GM13977 (cell line): ENCODE results near the gene AQP5.

Experiments
- DNase-seq: peaks from one replicate; pipeline ENCODE4 v3.0.0; 2012; ENCODE audit warnings: low spot score
- in situ Hi-C: fragments of 300-500 bp; cut with MboI; formaldehyde crosslinking; loops from one replicate; pipeline ENCODE4 v1.12.0; 2022; ENCODE audit warnings: low sequenced_read_pairs, low pct_unique_long_range_greater_than_20kb, mixed read lengths, inconsistent platforms; ENCODE audit not compliant: unreplicated experiment
- TF ChIP-seq, protein P1 (sequence below): IDR thresholded peaks from 2 replicates; pipeline ENCODE4 v1.5.1; 2012; ENCODE audit warnings: mild to moderate bottlenecking, control low read depth; ENCODE audit not compliant: insufficient read depth; ENCODE audit errors: extremely low read depth, missing control alignments

The AQP5 gene

DNA sequence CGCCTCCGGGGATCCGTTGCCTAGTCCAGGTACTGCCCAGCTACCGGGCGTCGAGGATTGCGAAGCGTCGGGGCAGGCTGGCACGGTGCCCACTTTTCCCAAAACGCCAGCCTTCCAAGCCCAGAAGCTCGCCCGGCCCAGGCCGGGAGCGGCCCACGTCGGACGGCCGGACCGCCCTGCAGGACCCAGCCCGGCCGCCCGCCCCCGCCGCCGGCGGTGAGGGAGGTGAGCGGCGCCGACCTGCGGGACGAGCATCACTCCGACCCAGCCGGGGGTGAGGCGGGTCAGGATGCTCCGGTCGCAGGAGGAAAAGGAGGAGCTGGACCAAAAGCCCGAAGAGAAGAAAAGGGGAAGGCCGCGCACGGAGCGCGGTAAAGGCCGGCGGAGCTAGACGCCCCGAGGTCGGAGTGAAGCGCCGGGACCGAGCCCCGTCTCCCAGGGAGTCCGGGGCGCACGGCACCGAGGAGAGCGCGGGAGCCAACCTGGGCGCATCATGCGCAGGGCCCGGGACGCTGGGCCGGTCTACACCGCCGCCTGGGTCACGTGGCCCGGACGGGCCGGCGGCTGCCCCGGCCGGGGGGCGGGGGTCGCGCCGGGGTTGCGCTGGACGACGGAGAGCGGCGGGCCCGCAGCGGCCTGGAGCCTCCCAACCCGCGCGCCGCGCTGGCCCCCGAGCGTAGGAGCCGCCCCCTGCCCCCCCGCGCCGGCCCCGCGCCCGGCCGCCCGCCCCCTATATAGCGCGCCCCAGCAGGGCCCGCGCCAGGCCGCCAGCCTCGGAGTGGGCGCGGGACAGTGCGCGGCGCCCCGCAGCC lies at the start of gene AQP5:
TSS of gene AQP5 (plus strand) at position 762 of the 812 bp plus-strand sequence. CDS start 146 bp downstream, outside the sequence.
- in situ Hi-C loops: loop anchor here (10.0 kb wide), 1 partner anchor 93 kb away; the partner anchor contains the start of gene ASIC1
- DNase-seq: no peak
- TF ChIP-seq, protein P1, sequence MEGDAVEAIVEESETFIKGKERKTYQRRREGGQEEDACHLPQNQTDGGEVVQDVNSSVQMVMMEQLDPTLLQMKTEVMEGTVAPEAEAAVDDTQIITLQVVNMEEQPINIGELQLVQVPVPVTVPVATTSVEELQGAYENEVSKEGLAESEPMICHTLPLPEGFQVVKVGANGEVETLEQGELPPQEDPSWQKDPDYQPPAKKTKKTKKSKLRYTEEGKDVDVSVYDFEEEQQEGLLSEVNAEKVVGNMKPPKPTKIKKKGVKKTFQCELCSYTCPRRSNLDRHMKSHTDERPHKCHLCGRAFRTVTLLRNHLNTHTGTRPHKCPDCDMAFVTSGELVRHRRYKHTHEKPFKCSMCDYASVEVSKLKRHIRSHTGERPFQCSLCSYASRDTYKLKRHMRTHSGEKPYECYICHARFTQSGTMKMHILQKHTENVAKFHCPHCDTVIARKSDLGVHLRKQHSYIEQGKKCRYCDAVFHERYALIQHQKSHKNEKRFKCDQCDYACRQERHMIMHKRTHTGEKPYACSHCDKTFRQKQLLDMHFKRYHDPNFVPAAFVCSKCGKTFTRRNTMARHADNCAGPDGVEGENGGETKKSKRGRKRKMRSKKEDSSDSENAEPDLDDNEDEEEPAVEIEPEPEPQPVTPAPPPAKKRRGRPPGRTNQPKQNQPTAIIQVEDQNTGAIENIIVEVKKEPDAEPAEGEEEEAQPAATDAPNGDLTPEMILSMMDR: no peak

DNA sequence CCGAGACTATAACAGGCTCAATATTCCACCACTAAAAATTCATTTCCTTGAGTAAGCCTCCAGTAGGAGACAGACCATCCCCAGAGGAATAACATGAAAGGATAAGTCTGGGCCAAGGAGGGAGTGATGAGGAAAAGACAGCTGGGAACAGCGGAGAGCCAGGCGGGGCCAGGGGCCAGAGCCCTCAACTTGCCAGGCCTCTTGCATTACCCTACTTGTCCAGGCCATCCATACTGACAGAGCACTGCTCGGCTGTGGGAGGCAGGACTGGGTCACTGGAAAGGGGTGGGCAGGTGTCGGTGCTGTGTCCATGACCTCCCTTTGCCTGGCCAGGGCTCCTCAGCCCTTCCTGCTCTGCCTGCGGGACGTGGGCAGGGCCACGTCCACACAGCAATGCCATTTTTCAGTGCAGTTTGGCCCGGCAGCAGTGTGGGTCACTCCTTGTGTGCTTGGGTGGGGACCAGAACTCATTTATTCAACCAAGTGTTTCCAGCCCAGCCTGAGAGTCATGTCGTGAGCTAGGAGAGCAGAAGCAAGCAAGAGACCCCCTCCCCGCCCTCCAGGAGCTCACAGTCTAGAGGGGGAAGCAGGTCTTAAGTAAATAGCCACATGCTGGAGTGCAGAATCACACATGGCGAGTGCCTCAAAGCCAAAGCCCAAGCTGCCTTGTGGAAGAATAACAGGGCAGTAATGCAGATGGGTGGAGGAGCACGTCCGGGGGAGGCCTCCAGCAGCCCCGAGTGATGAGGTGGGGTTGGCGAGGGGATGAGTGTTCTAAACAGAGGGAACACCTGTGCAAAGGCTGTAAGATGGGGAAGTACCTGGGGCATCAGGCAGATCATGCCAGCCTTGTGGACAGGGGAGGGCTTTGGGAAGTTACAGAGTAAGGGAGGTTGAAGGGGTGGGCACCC lies 49.1 kb upstream of the AQP5 start:
- no peak for DNase-seq
- in situ Hi-C loops: no loop called here
- TF ChIP-seq, protein P1: no peak

DNA sequence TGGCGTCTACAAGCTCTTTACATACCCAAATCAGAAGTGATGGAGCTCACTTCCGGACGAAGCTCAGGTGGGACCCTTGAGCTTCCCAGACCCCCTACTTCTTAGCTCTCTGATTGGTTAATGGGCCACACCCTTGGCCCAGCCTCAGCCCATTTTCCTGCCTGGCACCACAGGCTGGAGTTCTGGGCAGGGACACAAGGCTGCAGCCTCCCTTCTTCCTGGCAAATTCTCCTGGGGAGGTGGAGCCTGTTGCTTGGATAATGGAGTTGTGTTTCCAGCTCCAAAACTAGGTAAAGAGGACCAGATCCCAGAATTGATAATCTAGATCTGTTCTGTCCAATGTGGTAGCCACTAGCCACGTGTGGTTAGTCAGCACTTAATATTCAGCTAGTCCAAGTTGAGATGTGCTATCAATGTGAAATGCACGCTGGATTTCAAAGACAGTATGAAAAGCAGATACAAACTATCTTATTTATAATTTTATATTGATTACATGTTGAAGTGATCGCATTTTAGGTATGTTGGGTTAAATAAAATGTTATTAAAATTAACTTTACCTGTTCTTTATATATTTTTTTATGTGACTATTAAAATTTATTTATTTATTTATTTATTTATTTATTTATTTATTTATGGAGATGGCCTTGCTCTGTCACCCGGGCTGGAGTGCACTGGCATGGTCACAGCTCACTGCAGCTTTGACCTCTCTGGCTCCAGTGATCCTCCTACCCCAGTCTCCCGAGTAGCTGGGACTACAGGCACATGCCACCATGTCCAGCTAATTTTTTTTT lies 45.3 kb upstream of the AQP5 start:
- in situ Hi-C loops: no loop called here
- no peak for DNase-seq
- TF ChIP-seq, protein P1: no peak

DNA sequence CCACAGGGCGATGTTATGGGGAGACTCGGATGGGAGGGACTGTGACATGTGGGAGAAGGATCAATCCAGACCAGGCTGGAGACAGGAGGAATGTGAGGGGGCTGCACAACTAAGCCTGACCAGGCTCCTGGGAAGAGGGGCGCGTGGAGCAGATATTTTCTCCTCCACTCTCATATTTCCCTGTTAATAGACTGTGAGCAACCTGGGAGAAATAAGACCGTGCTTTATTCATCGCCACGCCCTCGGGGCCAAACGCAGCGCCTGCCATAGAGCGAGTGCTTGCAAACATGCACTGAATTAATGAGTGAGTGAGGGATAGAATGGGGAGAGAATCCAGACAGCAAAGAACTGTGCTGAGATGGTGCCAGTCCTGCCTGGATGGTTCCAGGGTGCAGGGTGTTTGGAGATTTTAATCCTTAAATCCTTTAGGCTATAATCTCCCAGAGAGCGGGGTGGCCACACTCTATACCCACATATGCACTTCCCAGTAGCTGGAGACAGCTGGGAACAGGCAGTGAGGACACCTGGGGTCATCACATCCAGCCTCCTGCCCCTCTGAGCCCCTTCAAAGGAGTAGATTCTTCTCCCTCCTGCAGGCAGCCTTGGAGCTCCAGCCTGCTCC lies 44.4 kb upstream of the AQP5 start:
- in situ Hi-C loops: no loop called here
- TF ChIP-seq, protein P1: no peak
- no peak for DNase-seq

DNA sequence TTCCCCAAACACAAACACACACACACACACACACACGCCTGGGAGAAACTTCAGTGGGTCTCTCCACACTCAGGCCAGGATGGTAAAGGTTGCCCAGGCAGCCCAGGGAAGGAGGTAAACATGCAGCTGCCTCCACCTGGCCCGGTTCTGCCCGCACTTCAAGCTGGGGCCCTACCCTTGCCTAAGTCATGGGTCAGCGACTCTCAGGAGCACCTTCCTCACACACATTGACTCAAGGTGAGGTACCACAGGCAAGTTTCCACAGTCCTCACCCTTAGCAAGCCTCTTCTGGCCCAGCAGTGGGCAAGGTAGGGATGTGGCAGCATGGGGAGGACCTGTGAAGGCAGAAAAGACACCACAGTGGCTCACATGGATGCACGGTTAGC lies 43.9 kb upstream of the AQP5 start:
- TF ChIP-seq, protein P1: no peak
- no peak for DNase-seq
- in situ Hi-C loops: no loop called here
